Subcutaneous adipose tissue (tissue), 4 donors: ENCODE measurements around the gene KCNJ9. TPM values are rescaled to one million over a fixed set of nuclear protein-coding genes. Genes with fewer than 3 reads are reported as not detected.

Experiments used
- total RNA-seq, 4 donors: library from RNA; depleted of rRNA; stranded (reverse); fragments of >200 nt; gene quantifications; one replicate each; pipeline ENCODE4 v1.1.0, GENCODE V29; 2016
- TF ChIP-seq, protein P1 (sequence below): fragments of 450-650 bp; IDR thresholded peaks from one replicate; pipeline ENCODE4 v1.5.1; 2016; ENCODE audit warnings: low read depth, mild to moderate bottlenecking, control low read depth, antibody characterized with exemption, moderate library complexity

KCNJ9 gene
- total RNA-seq, 4 donors from 2014 or later = not detected

DNA sequence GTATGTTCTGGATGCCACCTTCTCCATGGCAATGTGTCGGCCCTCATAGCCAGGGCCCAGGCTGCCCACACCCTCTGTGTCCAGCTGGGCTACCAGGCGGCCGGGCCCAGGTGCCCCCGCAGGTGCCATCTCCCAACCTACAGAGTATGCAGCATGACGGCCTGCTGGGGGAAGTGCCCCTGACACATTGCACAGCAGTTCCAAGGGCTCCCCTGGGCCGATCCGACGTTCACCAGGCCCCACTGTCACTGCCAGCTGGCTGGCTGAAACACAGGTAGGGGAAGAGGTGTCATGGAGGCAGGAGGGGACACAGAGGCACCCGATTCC lies 11.7 kb downstream of the KCNJ9 start:
- TF ChIP-seq, protein P1, sequence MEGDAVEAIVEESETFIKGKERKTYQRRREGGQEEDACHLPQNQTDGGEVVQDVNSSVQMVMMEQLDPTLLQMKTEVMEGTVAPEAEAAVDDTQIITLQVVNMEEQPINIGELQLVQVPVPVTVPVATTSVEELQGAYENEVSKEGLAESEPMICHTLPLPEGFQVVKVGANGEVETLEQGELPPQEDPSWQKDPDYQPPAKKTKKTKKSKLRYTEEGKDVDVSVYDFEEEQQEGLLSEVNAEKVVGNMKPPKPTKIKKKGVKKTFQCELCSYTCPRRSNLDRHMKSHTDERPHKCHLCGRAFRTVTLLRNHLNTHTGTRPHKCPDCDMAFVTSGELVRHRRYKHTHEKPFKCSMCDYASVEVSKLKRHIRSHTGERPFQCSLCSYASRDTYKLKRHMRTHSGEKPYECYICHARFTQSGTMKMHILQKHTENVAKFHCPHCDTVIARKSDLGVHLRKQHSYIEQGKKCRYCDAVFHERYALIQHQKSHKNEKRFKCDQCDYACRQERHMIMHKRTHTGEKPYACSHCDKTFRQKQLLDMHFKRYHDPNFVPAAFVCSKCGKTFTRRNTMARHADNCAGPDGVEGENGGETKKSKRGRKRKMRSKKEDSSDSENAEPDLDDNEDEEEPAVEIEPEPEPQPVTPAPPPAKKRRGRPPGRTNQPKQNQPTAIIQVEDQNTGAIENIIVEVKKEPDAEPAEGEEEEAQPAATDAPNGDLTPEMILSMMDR = no peak

DNA sequence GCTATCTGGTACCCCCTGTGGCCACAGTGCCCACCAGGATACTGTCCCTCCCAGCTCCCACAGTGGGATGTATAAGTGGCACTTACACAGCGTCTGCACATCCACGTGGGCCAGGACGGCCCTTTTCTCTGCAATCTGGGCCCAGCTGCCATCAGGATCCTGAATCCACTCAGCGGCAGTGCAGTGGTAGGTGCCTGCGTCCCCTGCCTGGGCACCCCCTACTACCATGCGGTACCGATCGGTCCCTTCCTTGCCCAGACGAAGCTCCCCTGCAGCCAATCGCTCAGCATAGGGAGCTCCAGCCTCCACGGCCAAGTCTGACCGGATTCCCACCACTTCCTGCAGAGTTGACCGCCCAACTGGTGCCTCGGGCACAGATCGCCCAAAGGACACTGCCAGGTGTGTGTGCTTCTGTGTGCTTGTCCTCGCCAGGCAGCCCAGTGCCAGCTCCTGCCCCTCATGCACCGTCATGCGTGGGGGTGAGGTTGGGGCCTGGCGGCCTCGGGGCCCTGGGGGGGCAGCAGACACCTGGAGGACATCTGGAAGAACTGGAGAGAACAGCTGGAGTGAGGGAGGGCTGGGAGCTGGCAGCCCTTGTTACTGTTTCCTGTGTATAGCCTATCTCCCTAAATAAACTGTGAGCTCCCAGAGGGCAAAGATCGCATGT lies 12.4 kb downstream of the KCNJ9 start:
- TF ChIP-seq, protein P1 = no peak

DNA sequence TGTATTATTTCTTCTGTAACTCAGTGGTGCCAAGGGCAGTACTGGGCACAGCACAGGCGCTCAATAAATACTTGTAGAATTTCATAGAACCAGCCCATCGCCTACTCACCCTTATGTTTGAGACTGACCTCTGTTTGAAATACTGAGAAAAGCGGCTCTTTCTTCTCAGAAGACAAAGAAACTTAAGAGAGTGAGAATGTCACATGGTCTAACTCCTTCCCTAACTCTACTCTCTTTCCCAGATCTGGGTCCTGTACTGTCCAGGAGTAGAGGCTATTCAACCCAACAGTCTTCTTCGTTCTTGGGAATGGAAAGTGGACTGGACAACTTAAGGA lies 12.9 kb downstream of the KCNJ9 start:
- TF ChIP-seq, protein P1 = no peak

DNA sequence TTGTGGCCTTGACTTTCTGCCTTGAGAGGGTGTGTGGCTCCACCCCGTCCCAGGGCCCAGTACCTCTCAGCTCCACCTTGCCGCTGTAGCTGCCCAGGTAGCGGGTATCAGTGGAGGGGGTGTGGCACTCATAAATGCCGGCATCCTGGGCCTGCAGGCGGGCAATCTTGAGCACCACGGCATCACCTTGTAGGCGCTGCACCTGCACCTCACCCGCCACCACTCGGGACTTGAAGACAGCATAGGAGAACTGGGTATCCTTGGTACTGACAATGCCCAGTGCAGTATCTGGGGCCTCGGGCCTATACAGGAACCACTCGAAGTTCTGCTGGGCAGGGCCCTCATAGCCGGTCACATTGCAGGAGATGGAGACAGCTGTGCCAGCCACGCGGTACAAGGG lies 13.5 kb downstream of the KCNJ9 start:
- TF ChIP-seq, protein P1 = no peak

DNA sequence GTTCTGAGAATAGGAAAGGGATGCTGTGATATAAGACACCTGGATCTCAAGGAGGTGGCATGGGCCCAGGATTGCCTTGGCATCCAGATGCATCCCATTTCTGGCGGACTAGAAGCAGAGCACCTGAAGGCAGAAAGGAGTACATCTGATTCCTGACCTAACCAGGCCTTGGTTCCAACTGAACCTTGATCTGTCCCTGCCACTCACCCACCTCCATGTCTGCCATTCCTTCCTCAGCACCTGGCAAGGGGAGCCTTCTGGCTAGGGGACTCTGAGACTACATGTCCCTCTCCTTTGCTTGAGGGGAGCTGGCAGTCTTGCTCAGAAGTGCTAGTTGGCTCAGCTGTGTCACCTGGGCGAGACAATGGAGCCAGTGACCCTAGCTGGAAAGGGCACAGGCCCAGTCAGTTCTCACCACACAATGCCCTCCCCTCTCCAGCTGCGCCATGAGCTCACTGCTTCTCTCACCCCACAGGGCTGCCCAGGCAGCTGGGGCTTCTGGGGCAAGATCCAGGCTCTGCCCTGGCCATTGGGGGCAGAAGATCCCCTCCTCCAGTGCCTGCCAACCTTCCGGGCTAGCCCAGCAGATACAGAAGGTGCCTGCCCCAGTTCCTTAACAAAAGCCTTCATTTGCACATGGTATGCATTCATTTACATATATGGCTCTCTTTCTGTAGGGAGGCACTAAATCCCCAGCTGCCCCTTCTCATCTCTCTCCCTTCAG lies 14.2 kb downstream of the KCNJ9 start:
- TF ChIP-seq, protein P1 = no peak

DNA sequence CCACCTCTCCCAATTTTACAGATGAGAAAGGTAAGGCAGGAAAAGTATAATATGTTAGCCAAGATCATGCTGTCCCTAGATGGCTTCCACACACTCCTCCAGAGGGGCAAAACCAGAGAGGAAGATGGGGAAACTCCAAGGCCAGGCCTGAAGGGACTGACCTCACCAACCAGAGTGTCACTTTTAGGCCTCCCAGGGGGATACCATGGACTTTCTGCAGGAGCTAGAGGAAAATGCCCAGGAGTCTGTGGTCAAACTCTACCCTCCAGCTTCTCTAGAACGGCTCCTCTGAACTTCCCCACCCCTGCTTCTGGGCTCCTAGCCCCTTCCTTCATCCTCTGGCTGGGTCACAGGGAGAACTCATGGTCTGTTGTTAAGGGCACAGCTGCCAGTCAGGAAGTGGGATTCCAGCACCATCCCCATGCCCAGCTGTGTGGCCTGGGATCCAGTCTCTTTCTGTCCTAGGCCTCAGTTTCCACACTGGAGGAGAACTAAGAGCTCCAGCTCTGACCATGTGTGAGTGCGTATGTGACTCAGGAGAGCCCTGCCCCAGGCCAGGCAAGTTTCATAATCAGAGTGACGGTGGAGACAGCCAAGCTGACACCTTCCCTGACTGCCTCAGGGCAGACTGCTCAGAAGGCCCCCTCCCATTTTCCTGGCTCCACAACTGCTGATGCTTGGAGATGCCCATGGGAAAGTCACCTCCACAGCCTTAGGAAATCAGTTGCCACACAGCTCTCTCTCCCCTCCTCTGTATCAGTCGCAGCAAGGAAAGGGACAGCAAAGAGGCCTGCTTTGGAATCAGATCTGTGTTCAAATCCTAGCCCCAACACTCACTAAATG lies 15.2 kb downstream of the KCNJ9 start:
- TF ChIP-seq, protein P1 = no peak

DNA sequence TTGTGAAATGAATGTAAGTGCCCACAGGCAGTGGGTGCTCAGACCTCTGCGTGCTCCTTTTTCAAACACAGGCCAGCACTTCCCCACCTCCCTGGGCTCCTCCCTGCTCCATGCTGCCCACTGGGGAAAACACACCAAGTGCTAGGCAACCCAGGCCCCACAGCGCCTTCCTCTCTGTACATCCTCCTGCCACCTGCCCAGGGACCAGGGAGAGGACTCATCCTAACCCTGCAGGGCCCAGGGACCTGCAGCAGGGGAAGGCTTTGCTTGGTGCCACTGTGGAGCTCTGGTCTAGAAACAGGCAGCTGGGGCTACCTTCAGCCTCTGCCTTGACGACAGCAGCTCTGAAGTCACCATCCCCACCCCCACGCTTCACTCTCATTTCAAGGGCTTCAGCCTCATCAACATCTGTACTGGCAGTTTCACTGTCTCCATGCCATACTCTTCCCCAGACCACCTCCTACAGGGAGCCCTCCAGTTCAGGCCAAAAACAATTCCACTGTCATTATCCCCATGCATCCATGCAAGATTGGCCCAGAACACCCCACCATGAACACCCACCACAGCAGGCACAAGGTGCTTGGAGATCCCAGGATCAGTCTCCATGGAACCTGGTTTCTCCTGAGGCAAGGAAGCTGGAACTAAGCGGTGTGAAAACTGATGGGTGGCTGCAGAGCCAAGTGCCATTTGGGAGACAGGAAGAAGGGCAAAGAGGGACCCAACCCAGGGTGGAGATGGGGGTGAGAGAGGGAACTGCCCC lies 16.0 kb downstream of the KCNJ9 start:
- TF ChIP-seq, protein P1 = no peak
